BE2C (cell line): ENCODE data around the gene CLIC5.

Experiments used
- DNase-seq: peaks from one replicate; pipeline ENCODE4 v3.0.0-alpha.2; 2020
- H3K27me3 ChIP-seq: fragments of 250-450 bp; sonication (Bioruptor Pico); 2 replicates; pipeline ENCODE4 v1.5.1; 2020; ENCODE audit warnings: mild to moderate bottlenecking
- H3K36me3 ChIP-seq: fragments of 250-450 bp; sonication (Bioruptor Pico); 2 replicates; pipeline ENCODE4 v1.5.1; 2020; ENCODE audit warnings: mild to moderate bottlenecking
- H3K4me1 ChIP-seq: fragments of 250-450 bp; sonication (Bioruptor Pico); 2 replicates; pipeline ENCODE4 v1.5.1; 2020
- H3K4me3 ChIP-seq: 2 replicates; pipeline ENCODE4 v1.5.1; 2011; ENCODE audit warnings: low read depth, low read length
- H3K9me3 ChIP-seq: fragments of 250-450 bp; sonication (Bioruptor Pico); 2 replicates; pipeline ENCODE4 v1.5.1; 2020
- TF ChIP-seq, protein P1 (sequence below): IDR thresholded peaks from 2 replicates; pipeline ENCODE4 v1.5.1; 2012; ENCODE audit warnings: mild to moderate bottlenecking, low read depth, low read length

CLIC5 gene

DNA sequence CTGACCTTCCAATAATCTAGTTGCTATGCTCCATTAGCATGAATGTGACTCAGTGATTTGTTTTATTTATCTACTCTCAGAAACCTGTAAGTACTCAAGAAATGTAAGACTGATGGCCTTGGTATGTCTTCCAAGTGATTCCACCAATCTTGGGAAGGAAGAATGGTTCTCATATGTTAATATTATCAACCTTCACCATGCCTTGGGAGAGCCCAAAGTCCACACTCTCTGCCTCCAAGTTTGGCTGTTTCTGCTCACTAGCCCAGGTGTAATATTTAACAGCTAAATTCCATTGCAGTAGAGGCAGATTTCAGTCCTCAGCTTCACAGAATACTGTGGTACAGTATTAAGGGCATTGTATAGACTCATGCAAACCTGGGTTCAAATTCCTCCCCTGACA lies 51.8 kb downstream of the CLIC5 start:
- Histone ChIP-seq H3K36me3 (no peaks in the 10 kb centered on the region), H3K27me3 (no peaks in the 10 kb centered on the region), H3K4me1 (no peaks in the 10 kb centered on the region), H3K4me3 (no peak overlapping the region), H3K9me3 (no peaks in the 10 kb centered on the region)
- no peak for DNase-seq
- TF ChIP-seq, protein P1, sequence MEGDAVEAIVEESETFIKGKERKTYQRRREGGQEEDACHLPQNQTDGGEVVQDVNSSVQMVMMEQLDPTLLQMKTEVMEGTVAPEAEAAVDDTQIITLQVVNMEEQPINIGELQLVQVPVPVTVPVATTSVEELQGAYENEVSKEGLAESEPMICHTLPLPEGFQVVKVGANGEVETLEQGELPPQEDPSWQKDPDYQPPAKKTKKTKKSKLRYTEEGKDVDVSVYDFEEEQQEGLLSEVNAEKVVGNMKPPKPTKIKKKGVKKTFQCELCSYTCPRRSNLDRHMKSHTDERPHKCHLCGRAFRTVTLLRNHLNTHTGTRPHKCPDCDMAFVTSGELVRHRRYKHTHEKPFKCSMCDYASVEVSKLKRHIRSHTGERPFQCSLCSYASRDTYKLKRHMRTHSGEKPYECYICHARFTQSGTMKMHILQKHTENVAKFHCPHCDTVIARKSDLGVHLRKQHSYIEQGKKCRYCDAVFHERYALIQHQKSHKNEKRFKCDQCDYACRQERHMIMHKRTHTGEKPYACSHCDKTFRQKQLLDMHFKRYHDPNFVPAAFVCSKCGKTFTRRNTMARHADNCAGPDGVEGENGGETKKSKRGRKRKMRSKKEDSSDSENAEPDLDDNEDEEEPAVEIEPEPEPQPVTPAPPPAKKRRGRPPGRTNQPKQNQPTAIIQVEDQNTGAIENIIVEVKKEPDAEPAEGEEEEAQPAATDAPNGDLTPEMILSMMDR, result no peak

DNA sequence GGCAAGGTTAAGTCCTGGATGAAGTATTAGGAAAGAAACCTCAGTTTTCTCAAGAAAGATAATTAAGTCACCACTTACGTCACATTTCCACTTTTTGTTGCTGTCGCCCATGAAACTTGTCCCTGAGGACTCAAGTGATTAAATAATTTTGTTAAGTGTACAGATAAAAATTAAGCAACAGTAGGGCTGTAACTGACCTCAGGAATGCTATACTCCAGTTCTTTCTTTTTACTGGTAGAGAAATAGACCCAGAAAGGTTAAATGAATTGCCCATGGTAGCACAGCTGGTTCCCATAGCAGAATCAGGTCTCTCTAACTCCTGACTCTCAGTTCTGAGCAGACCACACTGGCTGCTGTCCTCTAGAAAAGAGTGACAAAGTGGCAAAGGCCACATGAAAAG lies 54.5 kb downstream of the CLIC5 start:
- no peaks in the 10 kb centered on the region for H3K4me1 ChIP-seq
- H3K4me3 ChIP-seq, result no peak overlapping the region
- no peak for DNase-seq
- TF ChIP-seq, protein P1, result no peak
- H3K36me3 ChIP-seq, result no peaks in the 10 kb centered on the region
- no peaks in the 10 kb centered on the region for H3K9me3 ChIP-seq
- H3K27me3 ChIP-seq, result no peaks in the 10 kb centered on the region

DNA sequence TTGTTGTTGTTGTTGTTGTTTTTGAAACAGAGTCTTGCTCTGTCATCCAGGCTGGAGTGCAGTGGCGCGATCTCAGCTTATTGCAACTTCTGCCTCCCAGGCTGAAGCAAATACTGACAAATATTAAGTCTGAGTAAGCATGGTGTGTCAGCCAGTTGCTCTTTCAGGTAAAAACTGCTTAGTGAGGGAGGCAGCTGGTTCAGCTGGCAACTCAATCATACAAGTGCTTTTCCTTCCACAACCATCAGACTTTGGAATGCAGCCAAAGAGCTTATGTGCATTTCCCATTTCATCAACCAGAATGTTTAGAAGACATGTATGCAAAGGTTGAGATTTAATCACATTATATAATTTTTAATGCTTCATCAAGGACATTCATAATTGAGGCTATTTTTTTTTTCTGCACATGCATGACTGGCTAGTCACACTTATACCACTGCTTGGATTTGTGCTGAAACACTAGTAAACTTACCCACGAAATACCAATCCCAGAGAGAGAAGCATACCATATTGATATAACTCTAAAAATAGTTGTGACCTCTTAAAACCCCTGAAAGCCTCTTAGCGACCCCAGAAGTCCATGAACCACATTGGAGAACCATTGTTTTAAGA lies 56.0 kb downstream of the CLIC5 start:
- DNase-seq, result no peak
- no peaks in the 10 kb centered on the region for H3K27me3 ChIP-seq
- TF ChIP-seq, protein P1, result no peak
- H3K9me3 ChIP-seq, result no peaks in the 10 kb centered on the region
- no peaks in the 10 kb centered on the region for H3K36me3 ChIP-seq
- no peaks in the 10 kb centered on the region for H3K4me1 ChIP-seq
- no peak overlapping the region for H3K4me3 ChIP-seq

DNA sequence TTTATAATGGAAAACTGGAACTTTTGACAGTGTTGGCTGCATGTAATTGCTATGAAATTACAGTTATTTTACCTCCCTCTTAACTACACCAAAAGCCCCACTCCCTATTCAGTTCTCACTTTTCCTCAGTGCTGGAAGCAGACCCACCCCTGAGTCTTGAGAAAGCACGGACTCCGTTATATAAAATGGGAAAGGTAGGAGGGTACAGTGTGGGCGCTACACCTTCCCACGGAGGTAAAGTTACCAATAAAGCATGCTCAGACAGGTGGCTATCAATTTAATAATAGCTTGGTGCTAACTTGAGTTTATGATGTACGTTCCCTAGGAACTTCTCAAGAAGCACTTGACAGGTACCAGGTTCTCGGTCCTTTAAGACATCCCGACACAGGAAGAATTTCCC lies 59.0 kb downstream of the CLIC5 start:
- no peak overlapping the region for H3K4me3 ChIP-seq
- TF ChIP-seq, protein P1, result no peak
- DNase-seq, result no peak
- H3K36me3 ChIP-seq, result no peaks in the 10 kb centered on the region
- H3K4me1 ChIP-seq, result no peaks in the 10 kb centered on the region
- no peaks in the 10 kb centered on the region for H3K9me3 ChIP-seq
- no peaks in the 10 kb centered on the region for H3K27me3 ChIP-seq

DNA sequence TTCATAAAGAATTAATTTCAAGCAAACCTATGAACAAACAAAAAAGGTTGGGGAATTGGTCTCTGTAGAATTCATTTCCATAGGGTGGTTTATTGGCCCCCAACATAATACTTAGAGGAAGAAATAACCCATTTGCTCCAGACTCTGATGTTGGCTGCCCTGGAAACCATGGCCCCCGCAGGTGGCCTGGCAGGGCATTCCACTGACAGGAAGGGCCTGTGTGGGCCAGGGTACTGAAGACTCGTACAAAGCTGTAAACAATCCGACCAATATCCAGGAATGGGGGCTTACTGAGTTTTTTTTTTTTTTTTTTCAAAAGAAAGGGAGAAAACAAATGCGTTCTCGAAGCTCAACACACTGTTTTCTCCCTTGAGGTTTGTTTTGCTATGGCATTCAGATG lies 59.5 kb downstream of the CLIC5 start:
- Histone ChIP-seq H3K4me1 (no peaks in the 10 kb centered on the region), H3K4me3 (no peak overlapping the region), H3K27me3 (no peaks in the 10 kb centered on the region), H3K36me3 (no peaks in the 10 kb centered on the region), H3K9me3 (no peaks in the 10 kb centered on the region)
- DNase-seq, result no peak
- TF ChIP-seq, protein P1, result no peak

DNA sequence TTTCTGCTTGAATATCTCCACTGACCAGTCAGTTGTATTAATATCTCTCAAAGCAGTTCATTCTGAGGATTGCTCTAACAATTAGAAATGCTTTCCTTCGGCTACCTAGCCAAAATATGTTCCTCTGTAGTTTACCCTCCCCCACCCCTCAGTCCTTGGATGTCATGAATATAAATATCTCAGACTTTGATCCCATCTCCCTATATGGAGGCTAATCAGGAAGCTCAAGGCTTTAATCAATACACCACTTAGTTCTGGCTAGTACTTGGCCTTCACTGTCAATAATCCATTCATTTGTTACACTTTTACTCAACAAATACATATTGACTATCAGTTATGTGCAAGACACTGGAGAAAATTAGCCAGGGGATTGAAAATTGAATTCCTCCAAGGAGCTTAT lies 60.1 kb downstream of the CLIC5 start:
- Histone ChIP-seq H3K4me3 (no peak overlapping the region), H3K9me3 (no peaks in the 10 kb centered on the region), H3K4me1 (no peaks in the 10 kb centered on the region), H3K27me3 (no peaks in the 10 kb centered on the region), H3K36me3 (no peaks in the 10 kb centered on the region)
- DNase-seq, result no peak
- TF ChIP-seq, protein P1, result no peak
